HG02884 (cell line): ENCODE data around the gene POR.
A peak's percentile ranks its signal among the peaks of the same experiment; 100 is the strongest.
"Not testable (repeated sequence)": the region's sequence is repeated elsewhere in the genome, so short reads cannot be mapped to it uniquely, and the experiment has no call there.

Experiments used
- ATAC-seq: cut with Tn5 transposase; IDR thresholded peaks from one replicate; pipeline ENCODE4 v1.9.1; 2021; ENCODE audit warnings: mild to moderate bottlenecking, moderate library complexity; ENCODE audit not compliant: unreplicated experiment

POR gene

DNA sequence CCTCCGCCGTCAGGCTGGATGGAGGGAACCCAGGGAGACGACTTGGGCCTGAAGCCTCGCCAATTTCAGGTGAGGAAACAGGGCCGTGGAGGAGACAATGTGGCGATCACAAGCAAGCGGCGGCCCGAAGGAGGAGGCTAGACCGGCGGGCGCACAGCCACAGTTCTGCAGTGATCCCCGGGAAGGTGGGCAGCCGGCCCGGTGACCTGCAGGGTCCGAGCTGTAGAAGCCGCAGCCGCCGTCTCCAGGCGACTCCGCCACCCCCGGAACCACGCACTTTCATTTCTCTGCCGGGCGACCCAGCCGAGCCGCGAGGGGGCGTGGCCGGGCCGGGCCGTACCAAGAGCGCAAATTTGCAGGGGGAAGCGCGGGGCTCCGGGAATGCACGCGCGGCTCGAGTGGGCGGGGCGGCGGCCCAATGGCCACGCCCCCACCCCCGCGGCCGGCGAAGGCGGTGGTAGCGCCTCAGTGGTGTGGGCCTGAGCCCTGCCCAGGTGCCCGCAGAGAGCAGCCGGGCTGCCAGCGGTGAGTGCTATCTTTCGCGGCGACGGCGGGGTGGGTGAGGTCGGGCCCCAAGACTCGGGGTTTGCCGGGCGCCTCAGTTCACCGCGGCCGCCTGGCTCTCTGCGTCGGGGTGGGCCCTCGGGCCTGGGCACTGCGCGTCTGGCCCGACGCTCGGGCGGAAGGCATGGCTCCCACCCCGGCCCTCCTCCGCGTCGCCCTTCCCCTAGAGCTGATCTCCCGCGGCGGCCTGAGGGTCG is at the start of gene POR:
Gene POR (plus strand): TSS at position 501 of the 761 bp plus-strand sequence. CDS start 38,847 bp downstream, outside the sequence.
- peak; percentile 76 for ATAC-seq

DNA sequence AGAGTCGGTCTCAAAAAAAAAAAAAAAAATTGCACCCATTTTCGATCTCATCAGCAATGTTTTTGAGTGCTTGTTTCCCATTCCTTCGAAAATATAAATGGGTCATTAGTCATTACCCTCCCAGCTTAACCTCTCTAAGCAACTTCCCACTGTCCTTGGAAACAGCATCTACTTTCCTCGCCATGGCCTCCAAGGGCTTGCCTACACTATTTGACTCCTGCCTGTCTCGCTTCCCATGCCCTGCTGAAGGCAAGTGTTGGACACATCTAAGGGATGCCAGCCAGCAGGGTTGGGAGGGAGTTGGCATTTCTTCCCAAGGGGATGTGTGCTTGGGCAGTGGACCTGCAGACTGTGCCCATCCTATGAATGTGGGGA is 48.9 kb upstream of the POR start:
- no peak for ATAC-seq

DNA sequence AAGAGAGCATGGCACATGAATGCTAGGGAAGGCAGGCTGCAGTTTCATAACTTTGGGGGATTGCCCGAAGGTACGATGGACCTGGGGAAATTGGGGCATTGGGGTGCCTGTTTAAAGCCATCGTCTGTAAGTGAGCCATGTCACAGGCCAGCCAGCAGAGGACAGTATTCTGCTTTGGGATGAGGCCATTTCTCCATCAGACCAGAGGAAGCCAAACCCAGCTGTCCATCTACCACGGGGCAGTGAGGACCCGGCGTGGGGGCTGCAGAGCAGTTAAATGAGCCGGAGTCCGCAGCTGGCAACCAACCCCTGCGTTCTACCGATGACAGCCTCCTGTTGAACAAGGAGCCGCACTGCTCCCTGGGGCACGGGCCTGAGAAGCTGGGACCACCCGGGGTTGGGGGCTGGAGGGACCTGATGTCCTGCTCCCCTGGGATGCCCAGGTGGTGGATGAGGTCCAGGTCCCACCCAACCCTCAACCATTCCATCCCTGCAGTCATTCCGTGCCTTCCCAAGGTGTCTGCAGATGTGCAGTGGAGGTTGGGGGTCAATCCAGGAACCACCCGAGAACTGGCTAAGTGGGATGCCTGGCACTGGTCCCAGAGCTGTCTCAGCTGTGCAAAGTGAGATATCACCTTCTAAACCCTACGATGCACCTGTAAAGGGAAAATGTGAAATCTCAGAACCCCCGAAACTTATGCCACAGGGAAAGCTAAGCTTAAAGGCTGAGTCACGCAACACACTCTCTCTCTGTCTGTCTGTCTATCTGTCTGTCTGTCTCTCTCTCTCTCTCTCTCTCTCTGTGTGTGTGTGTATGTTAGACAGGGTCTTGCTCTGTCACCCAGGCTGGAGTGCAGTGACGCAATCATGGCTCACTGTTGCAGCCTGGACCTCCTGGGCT is 48.2 kb upstream of the POR start:
- ATAC-seq: no peak

DNA sequence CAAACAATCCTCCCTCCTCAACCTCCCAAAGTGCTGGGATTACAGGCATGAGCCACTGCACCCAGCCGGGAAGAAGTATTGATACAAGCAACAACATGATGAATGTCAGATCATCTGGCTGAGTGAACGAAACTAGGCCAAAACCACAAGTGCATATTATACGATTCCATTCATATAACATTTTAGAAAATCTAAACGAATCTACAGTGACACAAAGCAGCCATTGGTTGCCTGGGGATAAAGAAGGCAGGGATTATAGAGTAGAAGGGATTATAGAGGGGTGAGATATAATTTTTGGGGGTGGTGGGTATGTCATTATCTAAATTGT is 47.6 kb upstream of the POR start:
- no peak for ATAC-seq

DNA sequence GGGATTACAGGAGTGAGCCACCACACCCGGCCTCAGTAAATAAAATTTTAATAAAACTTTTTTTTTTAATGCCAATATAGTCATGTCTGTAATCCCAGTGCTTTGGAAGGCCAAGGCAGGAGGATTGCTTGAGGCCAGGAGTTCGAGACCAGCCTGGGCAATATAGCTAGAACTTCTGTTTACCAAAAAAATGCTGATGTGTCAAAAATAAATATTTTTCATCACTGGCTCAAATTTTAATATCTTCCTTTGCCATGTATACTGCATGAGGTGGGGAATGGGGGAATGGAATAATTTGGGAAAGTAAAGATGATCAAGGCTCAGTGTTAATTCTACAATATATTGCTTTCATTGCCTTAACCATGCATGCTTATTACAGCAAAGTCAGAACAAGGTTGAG is 46.8 kb upstream of the POR start:
- ATAC-seq: no peak

DNA sequence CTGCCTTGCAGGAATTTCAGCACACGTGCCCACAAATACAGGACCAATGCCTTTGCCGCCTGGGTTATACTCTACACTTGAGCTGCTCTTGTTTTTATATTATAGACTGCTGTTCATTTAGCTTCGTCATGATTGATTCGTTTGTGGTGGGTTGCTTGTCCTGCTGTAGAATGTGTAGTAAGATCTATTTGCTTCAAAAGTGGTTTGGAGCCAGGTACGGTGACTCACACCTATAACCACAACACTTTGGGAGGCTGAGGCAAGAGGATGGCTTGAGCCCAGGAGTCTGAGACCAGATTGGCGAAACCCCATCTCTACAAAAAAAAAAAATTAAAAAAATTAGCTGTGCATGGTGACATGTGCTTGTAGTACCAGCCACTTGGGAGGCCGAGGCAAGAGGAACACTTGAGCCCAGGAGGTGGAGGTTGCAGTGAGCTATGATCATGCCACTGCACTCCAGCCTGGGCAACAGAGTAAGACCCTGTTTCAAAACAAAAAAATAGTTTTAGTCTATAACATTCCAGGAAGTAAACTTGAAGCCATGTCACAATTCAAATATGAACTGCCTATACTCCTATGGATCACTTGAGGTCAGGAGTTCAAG is 45.1 kb upstream of the POR start:
- ATAC-seq: no peak

DNA sequence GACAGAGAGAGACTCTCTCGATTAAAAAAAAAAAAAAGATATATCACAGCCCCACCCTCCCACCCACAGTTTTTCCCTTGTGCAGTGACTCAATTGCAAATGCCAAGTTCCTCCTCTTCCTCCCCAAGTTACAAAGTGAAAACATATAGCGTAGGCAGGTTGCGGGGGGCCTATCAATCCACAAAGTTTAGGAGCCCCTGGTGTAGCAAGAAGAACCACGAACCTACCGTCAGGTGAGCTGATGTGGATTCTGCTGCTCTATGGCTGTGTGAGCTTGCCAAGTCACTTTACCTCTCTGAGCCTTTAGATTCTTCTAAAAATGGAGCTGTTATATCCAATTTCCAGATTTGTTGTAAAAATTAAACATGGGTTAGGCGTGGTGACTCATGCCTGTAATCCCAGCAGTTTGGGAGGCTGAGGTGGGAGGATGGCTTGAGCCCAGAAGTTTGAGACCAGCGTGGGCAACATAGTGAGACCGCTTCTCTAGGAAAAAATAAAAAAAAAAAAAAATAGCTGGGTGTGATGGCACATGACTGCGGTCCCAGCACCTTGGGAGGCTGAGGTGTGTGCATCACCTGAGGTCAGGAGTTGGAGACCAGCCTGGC is 44.3 kb upstream of the POR start:
- no peak for ATAC-seq

DNA sequence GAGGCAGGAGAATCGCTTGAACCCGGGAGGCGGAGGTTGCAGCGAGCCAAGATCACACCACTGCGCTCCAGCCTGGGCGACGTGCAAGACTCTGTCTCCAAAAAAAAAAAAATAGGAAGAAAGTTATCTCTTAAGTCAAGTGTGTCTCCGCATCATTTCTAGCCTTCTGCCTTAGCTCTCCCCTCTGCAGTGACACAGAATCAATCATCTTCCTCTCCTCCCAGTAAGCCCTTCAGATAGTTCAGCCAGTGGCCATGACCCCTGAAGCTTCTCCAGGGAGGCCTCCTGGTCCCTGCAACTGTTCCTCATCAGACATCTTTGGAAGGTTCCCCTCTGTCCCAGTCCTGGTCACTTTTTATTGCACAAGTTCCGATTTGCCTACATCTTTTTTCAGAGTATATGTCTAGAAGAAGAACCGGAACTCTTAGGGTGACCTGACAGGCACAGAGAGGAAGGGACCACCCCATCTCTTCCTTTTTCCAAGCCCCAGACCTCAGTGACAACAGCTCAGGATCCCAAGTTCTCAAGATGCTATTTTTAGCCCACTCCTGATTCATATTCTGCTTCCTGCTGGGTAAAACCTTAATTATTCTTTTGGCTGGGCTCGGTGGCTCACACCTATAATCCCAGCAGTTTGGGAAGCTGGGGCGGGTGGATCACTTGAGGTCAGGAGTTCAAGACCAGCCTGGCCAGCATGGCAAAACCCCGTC is 42.7 kb upstream of the POR start:
- ATAC-seq: no peak

DNA sequence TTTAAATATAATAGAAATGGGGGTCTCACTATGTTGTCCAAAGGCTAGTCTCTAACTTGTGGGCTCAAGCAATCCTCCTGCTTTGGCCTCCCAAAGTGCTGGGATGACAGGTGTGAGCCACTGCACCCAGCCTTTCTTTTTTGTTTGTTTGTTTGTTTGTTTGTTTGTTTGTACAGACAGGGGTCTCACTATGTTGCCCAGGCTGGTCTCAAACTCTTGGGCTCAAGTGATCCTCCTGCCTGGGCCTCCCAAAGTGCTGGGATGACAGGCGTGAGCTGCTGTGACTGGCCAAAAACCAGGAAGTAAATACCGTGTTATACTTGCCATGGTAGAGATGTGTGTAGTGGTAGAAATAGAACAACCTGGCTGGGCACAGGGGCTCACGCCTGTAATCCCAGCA is 40.8 kb upstream of the POR start:
- ATAC-seq: not testable (repeated sequence)

DNA sequence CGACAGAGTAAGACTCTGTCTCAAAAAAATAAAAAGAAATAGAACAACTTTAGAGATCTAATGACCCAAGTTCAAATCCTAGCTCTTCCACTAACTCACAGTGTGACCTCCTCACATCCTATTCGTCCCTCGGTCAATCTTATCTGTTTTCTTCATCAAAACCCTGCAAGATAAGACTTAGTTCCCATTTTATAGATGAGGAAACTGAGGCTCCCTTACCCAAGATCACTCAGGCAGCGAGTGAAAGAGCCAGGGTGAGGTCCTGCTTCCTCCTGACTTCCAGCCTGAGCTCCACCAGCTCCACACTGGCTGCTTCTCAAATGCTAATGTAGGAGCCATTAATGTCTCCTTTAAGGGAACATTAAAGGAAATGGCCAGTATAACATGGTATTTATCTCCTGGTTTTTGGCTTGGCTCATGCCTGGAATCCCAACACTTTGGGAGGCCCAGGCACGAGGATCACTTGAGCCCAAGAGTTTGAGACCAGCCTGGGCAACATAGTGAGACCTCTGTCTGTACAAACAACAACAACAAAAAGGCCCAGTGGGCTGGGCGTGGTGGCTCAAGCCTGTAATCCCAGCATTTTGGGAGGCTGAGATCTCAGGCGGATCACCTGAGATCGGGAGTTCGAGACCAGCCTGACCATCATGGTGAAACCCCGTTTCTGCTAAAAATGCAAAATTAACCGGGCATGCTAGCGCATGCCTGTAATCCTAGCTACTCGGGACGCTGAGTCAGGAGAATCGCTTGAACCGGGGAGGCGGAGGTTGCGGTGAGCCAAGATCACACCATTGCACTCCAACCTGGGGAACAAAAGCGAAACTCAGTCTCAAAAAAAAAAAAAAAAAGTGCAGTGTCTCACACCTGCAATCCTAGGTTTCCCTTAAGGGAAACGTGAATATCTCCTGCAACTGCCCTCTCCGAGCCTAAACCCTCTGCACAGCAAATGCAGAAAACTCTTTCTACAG is 39.6 kb upstream of the POR start:
- no peak for ATAC-seq

DNA sequence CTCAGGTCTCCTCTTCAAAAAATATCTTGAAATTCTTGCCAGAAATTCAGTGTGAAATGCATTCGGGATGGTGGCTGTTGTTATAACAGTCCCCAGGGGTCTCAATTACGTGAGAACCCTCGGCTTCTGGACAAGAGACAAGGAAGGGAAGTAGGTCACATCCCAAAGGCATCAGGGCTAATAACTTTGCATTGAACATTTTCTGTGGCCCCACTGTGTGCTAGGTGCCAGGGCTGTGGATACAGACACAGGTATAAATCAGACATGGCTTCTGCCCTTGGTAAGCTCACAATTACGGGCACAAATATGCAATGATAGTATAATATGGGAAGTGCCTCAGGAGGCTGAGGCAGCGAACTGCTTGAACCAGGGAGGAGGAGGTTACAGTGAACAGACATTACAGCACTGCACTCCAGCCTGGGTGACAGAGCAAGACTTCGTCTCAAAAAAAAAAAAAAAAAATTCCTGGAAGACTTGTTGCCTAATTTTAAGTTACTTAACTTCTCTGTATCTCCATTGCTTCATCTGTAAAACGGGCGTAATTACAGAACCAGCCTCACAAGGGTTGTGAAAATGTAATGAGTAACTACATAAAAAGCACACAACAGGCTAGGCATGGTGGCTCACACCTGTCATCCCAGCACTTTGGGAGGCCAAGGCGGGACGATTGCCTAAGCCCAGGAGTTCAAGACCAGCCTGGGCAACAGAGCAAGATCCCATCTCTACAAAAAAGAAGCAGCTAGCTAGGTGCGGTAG is 38.7 kb upstream of the POR start:
- ATAC-seq: no peak

DNA sequence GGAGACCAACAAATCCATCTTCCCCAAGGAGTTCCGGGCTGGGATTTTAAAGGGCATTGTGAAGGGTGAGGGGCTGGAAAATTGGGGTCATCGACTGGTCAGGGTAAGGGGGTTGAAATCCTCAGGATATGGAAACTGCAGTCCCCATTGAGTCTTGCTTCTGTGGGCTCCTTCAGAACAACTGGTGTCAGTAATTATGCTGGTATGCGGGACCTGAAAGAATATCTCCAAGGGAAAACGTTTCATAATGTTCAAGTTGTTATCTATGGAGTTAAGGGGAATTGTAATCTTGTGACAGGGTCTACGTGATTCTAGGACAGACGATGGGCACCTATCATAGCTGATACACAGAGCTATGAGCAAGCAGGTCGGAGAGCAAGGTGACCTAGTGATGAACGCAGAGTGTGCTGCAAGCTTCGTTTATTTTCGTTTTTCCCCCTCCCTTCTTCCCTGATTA is 36.6 kb upstream of the POR start:
- peak; percentile 33 for ATAC-seq

DNA sequence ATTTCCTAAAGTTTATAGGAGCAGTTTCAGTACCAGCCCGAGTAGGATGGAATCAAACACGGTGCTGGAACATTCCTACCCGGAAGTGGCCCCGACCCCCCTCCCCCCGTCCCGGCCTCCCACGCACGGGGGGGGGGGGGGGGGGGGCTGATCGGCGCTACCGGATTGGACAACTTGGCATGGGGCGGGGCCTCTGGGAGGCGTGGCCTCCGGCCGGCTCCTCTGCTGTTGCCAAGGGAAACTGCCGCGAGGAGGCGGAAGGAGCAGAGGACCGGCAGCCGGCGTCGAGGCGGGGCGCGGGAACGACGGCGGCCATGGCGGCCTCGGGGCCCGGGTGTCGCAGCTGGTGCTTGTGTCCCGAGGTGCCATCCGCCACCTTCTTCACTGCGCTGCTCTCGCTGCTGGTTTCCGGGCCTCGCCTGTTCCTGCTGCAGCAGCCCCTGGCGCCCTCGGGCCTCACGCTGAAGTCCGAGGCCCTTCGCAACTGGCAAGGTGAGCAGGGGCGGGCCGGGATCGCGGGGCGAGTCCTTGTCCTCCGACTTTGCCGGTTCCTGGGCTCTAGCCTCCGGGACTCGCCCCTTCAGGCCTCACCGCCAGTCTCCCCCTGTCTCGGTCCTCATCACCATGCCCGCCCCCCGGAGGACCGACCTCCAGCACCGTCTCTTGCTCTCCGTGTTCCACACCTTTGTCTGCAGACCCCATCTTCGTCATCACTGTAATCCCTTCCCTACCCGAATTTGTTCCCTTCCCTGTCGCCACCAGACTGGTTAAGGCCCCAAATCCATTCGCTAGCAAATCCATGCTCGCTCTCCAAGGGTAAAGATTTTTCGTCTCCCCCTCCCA is 36.0 kb upstream of the POR start, which contains the start of gene RHBDD2:
Gene RHBDD2 (plus strand): TSS at position 266 of the 843 bp plus-strand sequence. CDS start 49 bp downstream, at position 315.
- ATAC-seq: peak; percentile 89

DNA sequence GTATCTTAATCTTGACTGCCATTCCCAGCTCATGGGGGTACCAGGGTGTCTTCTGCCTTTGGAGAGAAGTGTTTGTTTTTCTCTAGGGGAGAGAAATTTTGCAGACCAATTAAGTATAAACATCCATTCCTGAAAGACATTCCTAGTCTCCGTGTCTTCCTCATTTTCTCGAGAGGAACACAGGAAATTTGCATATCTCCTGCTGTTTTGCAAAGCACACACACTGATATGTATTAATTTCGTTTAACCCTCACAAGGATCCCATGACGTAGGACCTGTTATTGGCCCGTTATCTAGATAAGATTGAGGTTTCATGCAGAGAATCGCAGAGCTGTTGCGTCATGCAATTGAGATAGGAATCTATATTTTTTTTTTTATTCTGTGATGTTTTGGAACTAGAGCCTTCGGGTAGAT is 35.2 kb upstream of the POR start:
- ATAC-seq: no peak

DNA sequence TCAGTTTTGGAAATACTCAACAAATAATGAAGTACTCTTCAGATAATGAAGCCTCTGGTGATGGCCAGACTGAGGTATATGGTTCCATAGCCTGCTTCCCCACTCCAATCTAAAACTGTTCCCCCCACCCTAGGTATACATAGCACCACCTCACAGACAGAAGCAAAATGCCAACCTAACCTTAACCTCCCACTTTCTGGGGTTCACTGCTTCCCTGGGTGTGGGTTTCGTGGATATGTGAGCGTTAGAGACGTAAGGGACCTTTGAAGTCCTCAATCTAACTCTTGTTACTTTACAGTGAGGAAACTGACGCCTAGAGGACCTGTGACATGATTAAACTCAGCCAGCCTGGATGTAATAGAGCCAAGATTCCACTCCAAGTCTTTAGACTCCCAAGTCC is 34.7 kb upstream of the POR start:
- no peak for ATAC-seq

DNA sequence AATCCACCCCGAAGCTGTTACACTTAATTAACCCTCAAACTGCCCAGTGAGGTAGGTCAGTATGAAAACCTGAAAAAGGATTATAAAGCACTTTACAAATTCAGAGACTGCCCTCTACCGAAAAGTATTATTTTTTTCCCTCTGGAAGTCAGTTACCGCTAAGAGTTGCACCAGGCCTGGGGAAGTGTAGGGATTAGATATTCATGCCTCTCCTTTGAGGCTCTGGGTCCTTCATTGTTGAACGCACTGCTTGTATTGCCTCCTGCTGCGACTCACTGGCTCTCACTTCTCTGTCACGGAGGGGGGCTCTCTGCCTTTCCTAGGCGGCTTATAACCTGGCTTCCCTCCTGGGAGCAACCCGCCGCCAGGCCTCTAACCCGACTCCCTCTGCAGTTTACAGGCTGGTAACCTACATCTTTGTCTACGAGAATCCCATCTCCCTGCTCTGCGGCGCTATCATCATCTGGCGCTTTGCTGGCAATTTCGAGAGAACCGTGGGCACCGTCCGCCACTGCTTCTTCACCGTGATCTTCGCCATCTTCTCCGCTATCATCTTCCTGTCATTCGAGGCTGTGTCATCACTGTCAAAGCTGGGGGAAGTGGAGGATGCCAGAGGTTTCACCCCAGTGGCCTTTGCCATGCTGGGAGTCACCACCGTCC is 33.4 kb upstream of the POR start:
- ATAC-seq: no peak

DNA sequence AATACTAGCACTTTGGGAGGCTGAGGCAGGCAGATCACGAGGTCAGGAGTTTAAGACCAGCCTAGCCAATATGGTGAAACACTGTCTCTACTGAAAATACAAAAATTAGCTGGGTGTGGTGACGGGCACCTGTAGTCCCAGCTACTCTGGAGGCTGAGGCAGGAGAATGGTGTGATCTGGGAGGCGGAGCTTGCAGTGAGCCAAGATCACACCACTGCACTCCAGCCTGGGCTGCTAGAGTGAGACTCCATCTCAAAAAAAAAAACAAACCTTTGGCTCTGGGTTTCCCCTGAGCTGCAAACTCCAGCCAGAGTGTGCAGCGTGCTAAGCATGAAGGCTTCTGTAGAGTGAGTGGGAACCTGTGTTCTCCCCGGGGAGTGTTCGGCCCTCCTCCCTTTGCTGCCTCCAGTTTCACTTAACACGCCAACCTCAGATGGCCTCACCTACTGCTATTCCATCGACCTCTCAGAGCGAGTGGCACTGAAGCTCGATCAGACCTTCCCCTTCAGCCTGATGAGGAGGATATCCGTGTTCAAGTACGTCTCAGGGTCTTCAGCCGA is 31.6 kb upstream of the POR start:
- not testable (repeated sequence) for ATAC-seq
